ENCODE data around the gene BICRAL.
"Not testable (repeated sequence)": the region's sequence is repeated elsewhere in the genome, so short reads cannot be mapped to it uniquely, and the experiment has no call there.

The BICRAL gene

GRCh38 chr6:42834056-42834455, 52.2 kb downstream of the BICRAL start:
- DNase-seq (ENCODE audit: low spot score), result no peak

GRCh38 chr6:42841844-42842584, 60.2 kb downstream of the BICRAL start:
- no peak for DNase-seq (ENCODE audit: low spot score)

- DNase-seq (ENCODE audit: low spot score), result no peak
These were observed 63.5 kb downstream of the BICRAL start for GRCh38 chr6:42845327-42845694.

- no peak for DNase-seq (ENCODE audit: low spot score)
These were observed 64.7 kb downstream of the BICRAL start for GRCh38 chr6:42846505-42846904.

- DNase-seq (ENCODE audit: low spot score), result no peak
These were observed 66.8 kb downstream of the BICRAL start for GRCh38 chr6:42848700-42849099.

GRCh38 chr6:42851599-42851998, 69.7 kb downstream of the BICRAL start:
- no peak for DNase-seq (ENCODE audit: low spot score)

GRCh38 chr6:42860036-42860435, 78.2 kb downstream of the BICRAL start:
- DNase-seq (ENCODE audit: low spot score), result no peak

GRCh38 chr6:42860481-42860880, 78.6 kb downstream of the BICRAL start:
- no peak for DNase-seq (ENCODE audit: low spot score)

GRCh38 chr6:42864602-42865001, 82.8 kb downstream of the BICRAL start:
- DNase-seq (ENCODE audit: low spot score), result no peak

- no peak for DNase-seq (ENCODE audit: low spot score)
These were observed 88.5 kb downstream of the BICRAL start for GRCh38 chr6:42870145-42870936.

GRCh38 chr6:42871711-42872110, 89.9 kb downstream of the BICRAL start:
- no peak for DNase-seq (ENCODE audit: low spot score)

GRCh38 chr6:42873313-42873712, 91.5 kb downstream of the BICRAL start:
- DNase-seq (ENCODE audit: low spot score), result no peak

- peak; percentile 58 for DNase-seq (ENCODE audit: low spot score)
These were observed 95.8 kb downstream of the BICRAL start for GRCh38 chr6:42877695-42878094.

- DNase-seq (ENCODE audit: low spot score), result peak; percentile 94
These were observed 97.8 kb downstream of the BICRAL start, which contains the start of gene RPL7L1 for GRCh38 chr6:42879372-42880239. Gene RPL7L1, plus strand, starts transcription at chr6:42879616. Its CDS starts 295 bp downstream, at chr6:42879911.

GRCh38 chr6:42880240-42880817, 98.5 kb downstream of the BICRAL start:
- DNase-seq (ENCODE audit: low spot score), result not testable (repeated sequence)

GRCh38 chr6:42880871-42881270, 99.0 kb downstream of the BICRAL start:
- DNase-seq (ENCODE audit: low spot score), result peak; percentile 51

- DNase-seq (ENCODE audit: low spot score), result no peak
These were observed 103.8 kb downstream of the BICRAL start for GRCh38 chr6:42885702-42886101.

- not testable (repeated sequence) for DNase-seq (ENCODE audit: low spot score)
These were observed 106.3 kb downstream of the BICRAL start for GRCh38 chr6:42888201-42888600.

GRCh38 chr6:42889815-42890214, 108.0 kb downstream of the BICRAL start:
- no peak for DNase-seq (ENCODE audit: low spot score)

GRCh38 chr6:42890311-42891198, 108.7 kb downstream of the BICRAL start:
- DNase-seq (ENCODE audit: low spot score), result peak; percentile 97

GRCh38 chr6:42891199-42891722, 109.4 kb downstream of the BICRAL start:
- DNase-seq (ENCODE audit: low spot score), result no peak

Measured in RKO (cell line).